NCI-H82 treated with DMSO at 0.1 percent for 48 hours (cell line): ENCODE measurements around the gene RASGRP2.

Experiments
- DNase-seq: peaks from one replicate; lab custom pipeline; 2025; ENCODE audit not compliant: unreplicated experiment; lab: John Stamatoyannopoulos, UW

Gene RASGRP2

GRCh38 chr11:64698427-64698826 lies 45.5 kb downstream of the RASGRP2 start:
- no peak for DNase-seq

DNA sequence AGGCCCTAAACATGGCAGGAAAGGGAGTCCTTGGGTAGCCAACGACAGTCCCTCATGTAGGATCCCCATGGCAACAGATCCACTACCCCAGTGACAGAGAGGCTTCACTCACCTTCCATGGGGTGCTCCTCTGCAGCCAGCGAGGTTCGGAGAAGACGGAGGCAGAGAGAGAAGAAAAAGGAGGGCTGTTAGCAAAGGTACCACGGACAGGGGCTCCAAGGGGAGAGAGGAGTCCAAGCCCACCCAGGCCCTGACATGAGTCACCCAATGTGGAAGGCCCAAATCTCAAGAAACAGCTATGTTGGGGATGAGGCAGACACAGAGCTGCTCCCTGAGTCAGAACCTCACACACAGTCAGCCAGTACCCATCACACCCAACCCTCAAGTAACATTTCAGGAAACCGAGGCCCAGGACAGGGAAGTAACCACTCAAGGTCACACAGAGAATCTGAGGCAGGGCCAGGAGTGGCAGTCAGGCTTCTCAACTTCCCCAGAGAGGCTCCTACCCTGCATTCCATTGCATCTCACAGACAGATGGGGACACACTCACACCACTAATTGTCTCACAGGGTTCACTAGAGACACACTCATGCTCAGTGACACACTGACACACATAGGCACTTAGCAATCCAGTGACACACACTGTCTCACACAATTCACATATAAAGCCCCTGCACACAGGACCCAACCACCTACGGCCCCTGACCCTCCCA lies 46.1 kb downstream of the RASGRP2 start:
- no peak for DNase-seq

DNA sequence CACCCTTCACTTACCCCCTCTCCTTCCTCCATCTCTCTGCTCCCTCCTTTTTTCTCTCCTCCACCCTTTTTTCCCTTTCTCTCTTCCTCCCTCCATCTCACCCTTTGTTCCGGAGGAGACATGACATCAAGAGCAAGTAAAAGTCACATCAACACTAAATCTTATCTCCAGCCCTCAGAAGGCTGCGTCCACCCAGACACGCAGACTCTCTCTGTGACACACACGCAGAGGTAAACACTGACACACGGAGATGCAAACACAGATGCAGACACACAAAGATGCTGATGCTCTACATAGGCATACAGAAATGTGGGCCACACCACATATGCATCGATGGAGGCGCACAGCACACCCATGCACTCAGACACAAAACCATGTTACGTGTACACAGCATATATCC lies 47.9 kb downstream of the RASGRP2 start:
- no peak for DNase-seq

GRCh38 chr11:64695548-64695947 lies 48.4 kb downstream of the RASGRP2 start:
- no peak for DNase-seq

- DNase-seq: no peak
Observed at GRCh38 chr11:64694821-64695365, 49.0 kb downstream of the RASGRP2 start.

- DNase-seq: no peak
Observed at GRCh38 chr11:64694026-64694755, 49.8 kb downstream of the RASGRP2 start.

GRCh38 chr11:64692764-64693331 lies 51.1 kb downstream of the RASGRP2 start:
- DNase-seq: no peak

DNA sequence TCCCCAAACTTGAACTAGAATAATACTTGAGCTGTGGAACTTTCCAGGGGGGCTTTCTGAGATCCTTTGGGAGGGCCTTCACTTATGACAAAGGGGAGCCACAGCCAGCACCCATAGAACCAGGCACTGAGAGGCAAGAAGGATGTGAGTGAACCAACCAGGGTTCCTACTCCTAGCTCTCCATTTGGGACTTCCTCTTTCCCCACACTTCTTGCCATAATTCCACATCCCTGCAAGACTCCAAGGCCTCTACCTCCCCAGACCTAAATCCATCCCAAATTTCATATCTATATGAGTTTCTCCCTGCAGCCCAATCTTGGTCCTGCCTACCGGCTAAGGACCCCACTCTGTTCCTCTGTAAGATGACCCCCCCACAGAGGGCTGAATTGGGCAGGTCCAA lies 52.4 kb downstream of the RASGRP2 start:
- DNase-seq: no peak

DNA sequence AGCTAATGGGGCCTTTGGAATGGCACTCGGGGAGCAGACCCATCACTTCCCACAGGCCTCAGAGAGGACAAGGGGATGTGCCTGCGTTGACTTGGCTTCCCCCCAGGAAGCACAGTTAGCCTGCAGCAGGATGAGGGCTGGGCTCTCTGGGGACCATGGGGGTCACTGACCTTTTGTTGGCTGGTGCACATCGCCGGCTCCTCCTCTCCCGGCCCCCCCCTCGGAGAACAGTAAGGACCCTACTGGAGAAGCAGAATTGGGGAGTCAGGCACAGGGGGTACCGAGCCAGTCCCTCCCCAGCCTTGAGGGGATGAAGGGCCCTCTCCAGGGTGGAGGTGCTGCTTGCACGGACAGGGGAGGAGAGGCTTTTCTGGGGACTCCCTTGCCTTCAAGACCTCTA lies 53.7 kb downstream of the RASGRP2 start:
- DNase-seq: no peak

GRCh38 chr11:64688534-64688982 lies 55.4 kb downstream of the RASGRP2 start:
- peak; percentile 85 for DNase-seq

GRCh38 chr11:64687643-64688533 lies 56.1 kb downstream of the RASGRP2 start:
- DNase-seq: no peak

GRCh38 chr11:64687204-64687603 lies 56.7 kb downstream of the RASGRP2 start:
- no peak for DNase-seq

DNA sequence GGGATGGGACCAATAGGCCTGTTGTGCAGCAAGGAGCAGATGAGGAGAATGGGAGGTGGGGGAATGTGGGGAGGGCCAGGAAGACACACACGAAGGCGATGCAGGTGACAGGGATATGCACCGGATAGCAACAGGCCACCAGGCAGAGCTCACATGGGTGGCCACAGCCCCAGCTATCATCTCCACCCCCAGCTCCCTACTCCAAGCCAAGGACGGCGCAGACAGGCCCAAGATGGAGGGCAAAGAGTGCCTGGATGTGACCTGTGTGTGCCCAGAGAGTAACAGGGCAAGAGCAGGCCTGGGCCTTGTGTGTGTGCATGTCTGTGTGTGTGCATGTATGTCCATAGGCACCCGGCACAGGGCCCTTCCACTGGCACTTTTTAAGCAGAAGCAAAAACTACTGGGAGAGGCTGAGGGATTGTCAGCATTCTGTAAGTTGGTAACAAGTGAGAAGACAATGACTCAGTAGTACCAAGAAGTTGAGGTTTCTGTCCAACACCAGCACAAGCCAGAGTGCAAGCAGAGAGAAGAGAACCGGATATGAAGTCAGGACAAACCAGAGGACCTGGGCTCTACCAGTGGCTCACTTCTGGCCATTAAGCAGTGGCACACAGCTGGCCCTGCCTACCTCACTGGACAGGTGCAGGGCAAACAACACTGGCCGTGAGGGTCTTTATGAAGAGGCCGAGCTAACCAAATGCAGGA lies 57.3 kb downstream of the RASGRP2 start:
- no peak for DNase-seq

- DNase-seq: no peak
Observed at GRCh38 chr11:64685536-64685935, 58.4 kb downstream of the RASGRP2 start.

DNA sequence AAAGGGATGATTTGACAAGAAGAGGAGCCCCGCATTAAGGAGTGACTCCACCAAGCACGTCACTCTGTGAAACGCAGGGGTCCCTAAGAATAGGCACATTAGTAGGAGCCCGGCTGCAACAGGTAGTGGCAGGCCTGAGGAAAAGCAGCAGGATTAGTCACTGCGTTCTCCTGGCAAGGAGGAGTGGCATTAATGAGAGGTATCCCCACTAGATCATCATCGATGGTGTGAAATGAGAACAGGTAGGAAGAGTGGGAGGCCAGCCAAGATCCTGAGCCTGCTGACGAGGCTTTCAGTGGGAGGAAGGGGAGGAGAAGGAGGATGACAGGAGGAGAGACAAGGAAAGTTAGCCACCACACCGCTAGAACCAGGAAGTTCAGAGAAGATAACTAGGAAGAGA lies 59.6 kb downstream of the RASGRP2 start:
- no peak for DNase-seq

- no peak for DNase-seq
Observed at GRCh38 chr11:64681171-64681570, 62.8 kb downstream of the RASGRP2 start.

GRCh38 chr11:64679846-64680245 lies 64.1 kb downstream of the RASGRP2 start:
- no peak for DNase-seq

- DNase-seq: peak; percentile 91
Observed at GRCh38 chr11:64677441-64678023, 66.4 kb downstream of the RASGRP2 start.
